ENCODE results near the gene GRAP. TPM values are rescaled to one million over a fixed set of nuclear protein-coding genes. Genes with fewer than 3 reads are reported as not detected.
A peak's percentile ranks its signal among the peaks of the same experiment; 100 is the strongest.

Gene GRAP
- polyA plus RNA-seq, 1 donor = 2.9 TPM

DNA sequence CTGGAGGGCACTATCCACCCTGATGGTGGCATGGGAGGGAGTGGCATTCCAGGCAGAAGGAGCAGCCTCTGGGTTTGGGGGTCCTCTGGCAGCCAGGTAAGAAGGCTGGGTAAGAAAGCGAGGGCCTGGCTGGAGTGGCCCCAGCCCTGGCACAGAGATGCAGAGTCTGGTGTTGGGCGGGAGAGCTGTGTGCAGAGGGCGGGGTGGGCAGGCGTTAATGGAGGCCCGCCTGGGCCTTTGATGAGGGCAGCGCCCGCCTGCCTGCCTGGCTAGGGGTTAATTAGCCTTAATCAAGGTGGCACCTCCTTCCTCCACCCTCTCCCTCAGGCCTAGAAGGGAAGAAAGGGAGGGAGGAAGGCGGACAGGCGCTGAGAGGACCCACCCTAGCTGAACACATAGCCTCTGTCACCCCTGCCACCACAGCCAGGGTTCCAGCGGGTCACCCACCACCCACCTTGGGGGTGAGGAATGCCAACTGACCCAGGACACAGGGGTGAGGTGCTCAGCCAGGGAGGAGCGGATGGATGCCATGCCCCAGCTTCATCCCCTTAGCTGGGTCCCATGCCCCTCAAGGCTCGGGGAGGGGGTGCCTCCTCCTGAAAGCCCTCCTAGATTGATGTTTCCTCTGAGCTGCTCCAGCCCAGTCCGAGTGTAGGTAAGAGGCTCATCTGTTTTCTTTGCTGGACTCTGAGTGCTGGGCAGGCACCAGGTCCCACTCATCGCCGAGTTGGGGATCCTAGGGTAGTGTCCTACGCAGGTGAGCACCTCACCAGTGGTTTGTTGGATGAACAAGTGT lies 28.8 kb downstream of the GRAP start:
- no peaks in the 10 kb centered on the region for H3K27me3 ChIP-seq (ENCODE audit: control insufficient read depth, insufficient read depth, low read length)
- WGBS (ENCODE audit: insufficient coverage, low lambda C conversion rate) = no CpG with 5 or more reads among the region's 16 CpGs
- no peak for DNase-seq

GRCh38 chr17:19017401-19017800 lies 29.4 kb downstream of the GRAP start:
- Histone ChIP-seq H3K4me3 (ENCODE audit: low read length) (no peak overlapping the region), H3K27me3 (ENCODE audit: control insufficient read depth, insufficient read depth, low read length) (no peaks in the 10 kb centered on the region), H3K36me3 (ENCODE audit: control insufficient read depth, insufficient read depth, low read length) (no peaks in the 10 kb centered on the region), H3K4me1 (ENCODE audit: control insufficient read depth, insufficient read depth, low read length) (no peaks in the 10 kb centered on the region), H3K9me3 (ENCODE audit: control insufficient read depth, low read depth, low read length) (no peaks in the 10 kb centered on the region), H3K27ac (ENCODE audit: low read length) (no peak overlapping the region)
- WGBS (ENCODE audit: insufficient coverage, low lambda C conversion rate) = no CpG with 5 or more reads among the region's 12 CpGs
- no peak for DNase-seq

More for the DNA sequence above, 28.8 kb downstream of the GRAP start:
- no peaks in the 10 kb centered on the region for H3K9me3 ChIP-seq (ENCODE audit: control insufficient read depth, low read depth, low read length)
- no peak overlapping the region for H3K27ac ChIP-seq (ENCODE audit: low read length)
- no peaks in the 10 kb centered on the region for H3K4me1 ChIP-seq (ENCODE audit: control insufficient read depth, insufficient read depth, low read length)
- no peak overlapping the region for H3K4me3 ChIP-seq (ENCODE audit: low read length)
- H3K36me3 ChIP-seq (ENCODE audit: control insufficient read depth, insufficient read depth, low read length) = no peaks in the 10 kb centered on the region

DNA sequence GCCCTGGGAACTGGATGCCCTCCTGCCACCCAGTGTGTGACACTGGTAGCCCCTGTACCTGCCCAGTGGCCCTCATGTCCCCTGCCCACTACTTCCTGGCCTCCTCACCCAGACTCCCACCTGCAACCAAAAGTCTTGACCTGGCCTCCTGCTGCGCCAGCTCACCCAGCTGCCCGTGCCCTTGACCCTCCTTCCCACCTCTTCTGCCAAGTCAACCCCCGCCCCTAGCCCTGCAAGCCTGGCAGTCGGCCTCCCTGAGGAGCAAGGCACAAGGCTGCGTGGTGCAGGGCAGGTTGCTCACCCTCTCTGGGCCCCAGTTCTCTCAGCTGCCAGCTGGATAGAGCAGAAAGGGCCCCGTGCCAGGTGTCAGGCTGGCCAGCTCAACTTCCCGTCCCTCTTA lies 29.9 kb downstream of the GRAP start:
- H3K4me1 ChIP-seq (ENCODE audit: control insufficient read depth, insufficient read depth, low read length) = peaks cover 4% of the 10 kb centered on the region
- H3K27me3 ChIP-seq (ENCODE audit: control insufficient read depth, insufficient read depth, low read length) = no peaks in the 10 kb centered on the region
- H3K9me3 ChIP-seq (ENCODE audit: control insufficient read depth, low read depth, low read length) = no peaks in the 10 kb centered on the region
- no CpG with 5 or more reads among the region's 7 CpGs for WGBS (ENCODE audit: insufficient coverage, low lambda C conversion rate)
- no peaks in the 10 kb centered on the region for H3K36me3 ChIP-seq (ENCODE audit: control insufficient read depth, insufficient read depth, low read length)
- H3K27ac ChIP-seq (ENCODE audit: low read length) = no peak overlapping the region
- H3K4me3 ChIP-seq (ENCODE audit: low read length) = no peak overlapping the region
- no peak for DNase-seq

GRCh38 chr17:19016297-19016696 lies 30.5 kb downstream of the GRAP start:
- Histone ChIP-seq H3K27me3 (ENCODE audit: control insufficient read depth, insufficient read depth, low read length) (no peaks in the 10 kb centered on the region), H3K4me1 (ENCODE audit: control insufficient read depth, insufficient read depth, low read length) (peaks cover 9% of the 10 kb centered on the region), H3K27ac (ENCODE audit: low read length) (no peak overlapping the region), H3K36me3 (ENCODE audit: control insufficient read depth, insufficient read depth, low read length) (no peaks in the 10 kb centered on the region), H3K9me3 (ENCODE audit: control insufficient read depth, low read depth, low read length) (no peaks in the 10 kb centered on the region), H3K4me3 (ENCODE audit: low read length) (no peak overlapping the region)
- WGBS (ENCODE audit: insufficient coverage, low lambda C conversion rate) = no CpG with 5 or more reads among the region's 8 CpGs
- no peak for DNase-seq

DNA sequence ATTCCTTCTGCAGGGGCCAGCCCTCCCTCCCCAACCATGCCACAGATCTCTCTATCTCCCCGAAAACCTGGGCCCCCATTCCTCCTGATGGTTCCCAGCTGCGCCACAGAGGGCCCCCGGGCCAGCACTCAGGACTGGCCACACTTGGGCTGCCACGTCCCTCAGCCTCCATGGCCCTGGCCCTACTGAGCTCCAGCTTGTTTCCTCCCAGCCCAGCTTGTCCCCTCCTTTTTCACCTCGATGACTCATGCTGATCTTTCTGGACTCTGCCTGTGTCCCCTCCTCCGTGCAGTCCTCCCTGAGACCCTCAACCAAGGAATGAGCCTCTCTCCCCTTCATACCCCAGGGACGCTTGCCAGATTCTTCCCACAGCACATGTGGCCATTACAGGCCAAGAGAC lies 31.3 kb downstream of the GRAP start:
- peaks cover 17% of the 10 kb centered on the region for H3K4me1 ChIP-seq (ENCODE audit: control insufficient read depth, insufficient read depth, low read length)
- H3K27ac ChIP-seq (ENCODE audit: low read length) = no peak overlapping the region
- H3K4me3 ChIP-seq (ENCODE audit: low read length) = no peak overlapping the region
- H3K36me3 ChIP-seq (ENCODE audit: control insufficient read depth, insufficient read depth, low read length) = no peaks in the 10 kb centered on the region
- WGBS (ENCODE audit: insufficient coverage, low lambda C conversion rate) = no CpG with 5 or more reads among the region's 7 CpGs
- H3K9me3 ChIP-seq (ENCODE audit: control insufficient read depth, low read depth, low read length) = no peaks in the 10 kb centered on the region
- no peak for DNase-seq
- no peaks in the 10 kb centered on the region for H3K27me3 ChIP-seq (ENCODE audit: control insufficient read depth, insufficient read depth, low read length)

GRCh38 chr17:19014628-19015215 lies 32.0 kb downstream of the GRAP start:
- H3K27ac ChIP-seq (ENCODE audit: low read length) = no peak overlapping the region
- DNase-seq = no peak
- no peaks in the 10 kb centered on the region for H3K27me3 ChIP-seq (ENCODE audit: control insufficient read depth, insufficient read depth, low read length)
- H3K36me3 ChIP-seq (ENCODE audit: control insufficient read depth, insufficient read depth, low read length) = no peaks in the 10 kb centered on the region
- no peak overlapping the region for H3K4me3 ChIP-seq (ENCODE audit: low read length)
- WGBS (ENCODE audit: insufficient coverage, low lambda C conversion rate) = no CpG with 5 or more reads among the region's 29 CpGs
- no peaks in the 10 kb centered on the region for H3K9me3 ChIP-seq (ENCODE audit: control insufficient read depth, low read depth, low read length)
- H3K4me1 ChIP-seq (ENCODE audit: control insufficient read depth, insufficient read depth, low read length) = peaks cover 17% of the 10 kb centered on the region

DNA sequence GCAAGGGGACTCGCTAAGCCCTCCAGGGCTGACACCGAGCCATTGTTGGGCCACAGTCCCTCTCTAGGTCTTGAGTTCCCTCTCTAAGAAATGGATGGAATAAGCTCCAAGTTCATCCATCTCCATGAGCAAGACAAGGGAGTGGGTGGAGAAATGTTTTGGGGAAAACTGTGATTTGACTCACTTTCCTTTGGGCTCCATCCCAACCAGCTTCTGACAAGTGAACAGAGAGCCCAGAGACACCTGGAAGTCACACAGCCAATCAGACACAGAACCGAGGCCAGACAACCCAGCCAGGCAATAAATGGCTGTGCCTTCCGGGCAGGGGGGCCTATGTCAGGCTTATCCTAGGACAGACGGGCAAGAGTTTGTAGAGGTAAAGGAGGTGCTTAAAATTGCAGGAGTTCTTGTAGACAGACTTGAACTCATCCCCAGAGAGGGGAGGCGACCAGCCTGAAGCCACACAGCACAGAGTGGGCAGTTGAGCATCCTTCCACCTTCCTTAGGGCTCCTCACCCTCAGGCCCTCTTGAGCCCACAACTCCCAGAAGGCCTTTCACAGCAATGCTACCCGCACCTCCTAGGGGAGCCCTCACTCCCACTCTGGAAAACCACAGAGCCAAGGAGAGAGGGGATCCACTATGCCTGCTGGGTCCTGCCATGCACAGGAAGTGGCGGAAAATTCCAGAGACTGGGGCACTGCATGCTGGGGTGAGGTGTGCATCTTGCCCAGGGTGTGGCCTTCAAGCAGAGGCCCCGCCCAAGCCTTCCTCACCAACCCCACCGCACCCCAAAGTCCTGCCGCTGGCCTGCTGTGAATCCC lies 32.7 kb downstream of the GRAP start:
- Histone ChIP-seq H3K36me3 (ENCODE audit: control insufficient read depth, insufficient read depth, low read length) (no peaks in the 10 kb centered on the region), H3K4me3 (ENCODE audit: low read length) (no peak overlapping the region), H3K27me3 (ENCODE audit: control insufficient read depth, insufficient read depth, low read length) (no peaks in the 10 kb centered on the region), H3K27ac (ENCODE audit: low read length) (no peak overlapping the region), H3K9me3 (ENCODE audit: control insufficient read depth, low read depth, low read length) (no peaks in the 10 kb centered on the region), H3K4me1 (ENCODE audit: control insufficient read depth, insufficient read depth, low read length) (peaks cover 17% of the 10 kb centered on the region)
- no peak for DNase-seq
- no CpG with 5 or more reads among the region's 11 CpGs for WGBS (ENCODE audit: insufficient coverage, low lambda C conversion rate)

- H3K4me1 ChIP-seq (ENCODE audit: control insufficient read depth, insufficient read depth, low read length) = peaks cover 17% of the 10 kb centered on the region
- DNase-seq = no peak
- H3K9me3 ChIP-seq (ENCODE audit: control insufficient read depth, low read depth, low read length) = no peaks in the 10 kb centered on the region
- no peaks in the 10 kb centered on the region for H3K27me3 ChIP-seq (ENCODE audit: control insufficient read depth, insufficient read depth, low read length)
- no peaks in the 10 kb centered on the region for H3K36me3 ChIP-seq (ENCODE audit: control insufficient read depth, insufficient read depth, low read length)
- no peak overlapping the region for H3K4me3 ChIP-seq (ENCODE audit: low read length)
- no peak overlapping the region for H3K27ac ChIP-seq (ENCODE audit: low read length)
- WGBS (ENCODE audit: insufficient coverage, low lambda C conversion rate) = no CpG with 5 or more reads among the region's 12 CpGs
These were observed 33.5 kb downstream of the GRAP start for GRCh38 chr17:19013226-19013625.

- Histone ChIP-seq H3K27ac (ENCODE audit: low read length) (no peak overlapping the region), H3K4me3 (ENCODE audit: low read length) (no peak overlapping the region), H3K4me1 (ENCODE audit: control insufficient read depth, insufficient read depth, low read length) (peaks cover 17% of the 10 kb centered on the region), H3K9me3 (ENCODE audit: control insufficient read depth, low read depth, low read length) (no peaks in the 10 kb centered on the region), H3K27me3 (ENCODE audit: control insufficient read depth, insufficient read depth, low read length) (no peaks in the 10 kb centered on the region), H3K36me3 (ENCODE audit: control insufficient read depth, insufficient read depth, low read length) (no peaks in the 10 kb centered on the region)
- 95% methylated on average over 4 of the region's 22 CpGs for WGBS (ENCODE audit: insufficient coverage, low lambda C conversion rate)
- no peak for DNase-seq
These were observed 34.3 kb downstream of the GRAP start for GRCh38 chr17:19012171-19013080.

- H3K36me3 ChIP-seq (ENCODE audit: control insufficient read depth, insufficient read depth, low read length) = no peaks in the 10 kb centered on the region
- H3K27me3 ChIP-seq (ENCODE audit: control insufficient read depth, insufficient read depth, low read length) = no peaks in the 10 kb centered on the region
- DNase-seq = no peak
- no peak overlapping the region for H3K4me3 ChIP-seq (ENCODE audit: low read length)
- peaks cover 17% of the 10 kb centered on the region for H3K4me1 ChIP-seq (ENCODE audit: control insufficient read depth, insufficient read depth, low read length)
- WGBS (ENCODE audit: insufficient coverage, low lambda C conversion rate) = no CpG with 5 or more reads among the region's 6 CpGs
- peak overlapping the region; percentile 30 for H3K27ac ChIP-seq (ENCODE audit: low read length)
- H3K9me3 ChIP-seq (ENCODE audit: control insufficient read depth, low read depth, low read length) = peaks cover under 1% of the 10 kb centered on the region
These were observed 35.2 kb downstream of the GRAP start for GRCh38 chr17:19011581-19011980.

Data from large intestine (tissue), 3 donors.